Hepatocyte (in vitro differentiated cells): ENCODE results near the gene SIDT2. TPM values are rescaled to one million over a fixed set of nuclear protein-coding genes. Genes with fewer than 3 reads are reported as not detected.

Source experiments
- DNase-seq: peaks from one replicate; pipeline ENCODE4 v3.0.0-alpha.2; 2016; ENCODE audit warnings: low spot score
- H2AFZ ChIP-seq: fragments of 200-600 bp; sonication (generic); 2 replicates; pipeline ENCODE4 v1.6.0; 2016; ENCODE audit warnings: antibody characterized with exemption, mild to moderate bottlenecking
- H3K27ac ChIP-seq: fragments of 200-600 bp; sonication (generic); 2 replicates; pipeline ENCODE4 v1.5.1; 2016; ENCODE audit warnings: mild to moderate bottlenecking
- H3K27me3 ChIP-seq: fragments of 200-600 bp; sonication (generic); 2 replicates; pipeline ENCODE4 v1.6.1; 2016
- H3K36me3 ChIP-seq: fragments of 200-600 bp; sonication (generic); replicated peaks from 2 replicates; pipeline ENCODE4 v1.5.1; 2016; ENCODE audit warnings: low read depth; ENCODE audit not compliant: insufficient read depth
- H3K4me1 ChIP-seq: fragments of 200-600 bp; sonication (generic); 2 replicates; pipeline ENCODE4 v1.5.1; 2016; ENCODE audit warnings: mild to moderate bottlenecking, moderate library complexity; ENCODE audit not compliant: insufficient read depth
- H3K4me2 ChIP-seq: fragments of 200-600 bp; sonication (generic); 2 replicates; pipeline ENCODE4 v1.6.0; 2016
- H3K4me3 ChIP-seq: fragments of 200-600 bp; sonication (generic); 2 replicates; pipeline ENCODE4 v1.5.1; 2016; ENCODE audit warnings: mild to moderate bottlenecking
- H3K79me2 ChIP-seq: fragments of 200-600 bp; sonication (generic); 2 replicates; pipeline ENCODE4 v1.6.0; 2017; ENCODE audit warnings: mild to moderate bottlenecking
- H3K9me2 ChIP-seq: fragments of 200-600 bp; sonication (generic); replicated peaks from 2 replicates; pipeline ENCODE4 v1.6.0; 2017; ENCODE audit warnings: mild to moderate bottlenecking; ENCODE audit not compliant: insufficient read depth
- H3K9me3 ChIP-seq: fragments of 200-600 bp; sonication (generic); 2 replicates; pipeline ENCODE4 v1.5.1; 2016; ENCODE audit warnings: low read depth, mild to moderate bottlenecking
- H4K20me1 ChIP-seq: fragments of 200-600 bp; sonication (generic); 2 replicates; pipeline ENCODE4 v1.6.0; 2016; ENCODE audit warnings: mild to moderate bottlenecking; ENCODE audit not compliant: insufficient read depth, poor library complexity, severe bottlenecking
- EZH2 ChIP-seq: fragments of 200-600 bp; sonication (generic); IDR thresholded peaks from 2 replicates; pipeline ENCODE4 v1.6.1; 2016; ENCODE audit warnings: antibody characterized with exemption, mild to moderate bottlenecking, borderline replicate concordance
- EZH2phosphoT487 ChIP-seq: fragments of 200-600 bp; sonication (generic); IDR thresholded peaks from one replicate; pipeline ENCODE4 v1.6.1; 2018; ENCODE audit warnings: antibody characterized with exemption, mild to moderate bottlenecking, low read depth, moderate library complexity; ENCODE audit not compliant: unreplicated experiment, severe bottlenecking
- WGBS: methylation state at CpG from one replicate; pipeline ENCODE4 v1.1.6; 2016; ENCODE audit warnings: low lambda C conversion rate; ENCODE audit errors: missing lambda C conversion rate; 5-methylcytosine and 5-hydroxymethylcytosine counted together
- polyA plus RNA-seq: library from polyadenylated mRNA; unstranded; fragments of >200 nt; fragmentation: Nextera tagmentation; extraction: Ambion mirVana; gene quantifications from 2 replicates; pipeline ENCODE4 v1.2.1, GENCODE V29; 2016
- total RNA-seq: library from RNA; depleted of rRNA; stranded (reverse); fragments of >200 nt; gene quantifications from 2 replicates; pipeline ENCODE4 v1.2.3, GENCODE V29; 2014
- TF ChIP-seq, protein P1 (sequence below): fragments of 200-600 bp; sonication (generic); IDR thresholded peaks from 2 replicates; pipeline ENCODE4 v1.5.1; 2016; ENCODE audit warnings: antibody characterized with exemption, mild to moderate bottlenecking; ENCODE audit not compliant: poor library complexity

SIDT2 gene
- total and polyA plus RNA-seq, 2 experiments from 2014 or later: 16.7 to 27.1 TPM

DNA sequence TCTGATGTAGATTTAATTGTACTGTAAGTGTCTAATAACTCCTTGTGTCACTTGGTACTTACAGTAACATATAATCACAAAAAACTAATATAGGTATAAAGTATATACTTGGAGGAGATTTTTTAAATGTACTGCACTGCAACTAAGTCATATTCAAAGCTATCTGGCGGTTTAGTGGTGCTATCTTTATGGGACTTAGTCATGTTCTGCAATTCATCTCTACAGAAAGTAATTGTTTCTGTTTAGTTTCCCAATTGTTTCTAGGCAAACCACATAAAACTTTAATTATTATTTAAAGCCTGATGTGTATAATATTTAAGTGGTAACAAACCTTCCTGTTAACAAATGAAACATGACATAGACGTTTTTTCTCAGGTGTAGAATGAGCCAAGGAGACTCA lies 26.5 kb upstream of the SIDT2 start:
- Histone ChIP-seq H3K27ac (no peak overlapping the region), H3K4me3 (no peak overlapping the region), H3K4me1 (peaks cover 2% of the 10 kb centered on the region), H3K27me3 (no peaks in the 10 kb centered on the region), H3K9me3 (no peaks in the 10 kb centered on the region), H3K9me2 (no peaks in the 10 kb centered on the region), H3K79me2 (peaks cover 100% of the 10 kb centered on the region), H3K4me2 (no peak overlapping the region), H4K20me1 (peaks cover 94% of the 10 kb centered on the region), H2AFZ (no peak overlapping the region), H3K36me3 (no peaks in the 10 kb centered on the region)
- no peak for DNase-seq
- no peak for TF ChIP-seq EZH2
- TF ChIP-seq, protein P1, sequence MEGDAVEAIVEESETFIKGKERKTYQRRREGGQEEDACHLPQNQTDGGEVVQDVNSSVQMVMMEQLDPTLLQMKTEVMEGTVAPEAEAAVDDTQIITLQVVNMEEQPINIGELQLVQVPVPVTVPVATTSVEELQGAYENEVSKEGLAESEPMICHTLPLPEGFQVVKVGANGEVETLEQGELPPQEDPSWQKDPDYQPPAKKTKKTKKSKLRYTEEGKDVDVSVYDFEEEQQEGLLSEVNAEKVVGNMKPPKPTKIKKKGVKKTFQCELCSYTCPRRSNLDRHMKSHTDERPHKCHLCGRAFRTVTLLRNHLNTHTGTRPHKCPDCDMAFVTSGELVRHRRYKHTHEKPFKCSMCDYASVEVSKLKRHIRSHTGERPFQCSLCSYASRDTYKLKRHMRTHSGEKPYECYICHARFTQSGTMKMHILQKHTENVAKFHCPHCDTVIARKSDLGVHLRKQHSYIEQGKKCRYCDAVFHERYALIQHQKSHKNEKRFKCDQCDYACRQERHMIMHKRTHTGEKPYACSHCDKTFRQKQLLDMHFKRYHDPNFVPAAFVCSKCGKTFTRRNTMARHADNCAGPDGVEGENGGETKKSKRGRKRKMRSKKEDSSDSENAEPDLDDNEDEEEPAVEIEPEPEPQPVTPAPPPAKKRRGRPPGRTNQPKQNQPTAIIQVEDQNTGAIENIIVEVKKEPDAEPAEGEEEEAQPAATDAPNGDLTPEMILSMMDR: no peak
- no peak for TF ChIP-seq EZH2phosphoT487
- 66% methylated on average over 2 of the region's 2 CpGs for WGBS

DNA sequence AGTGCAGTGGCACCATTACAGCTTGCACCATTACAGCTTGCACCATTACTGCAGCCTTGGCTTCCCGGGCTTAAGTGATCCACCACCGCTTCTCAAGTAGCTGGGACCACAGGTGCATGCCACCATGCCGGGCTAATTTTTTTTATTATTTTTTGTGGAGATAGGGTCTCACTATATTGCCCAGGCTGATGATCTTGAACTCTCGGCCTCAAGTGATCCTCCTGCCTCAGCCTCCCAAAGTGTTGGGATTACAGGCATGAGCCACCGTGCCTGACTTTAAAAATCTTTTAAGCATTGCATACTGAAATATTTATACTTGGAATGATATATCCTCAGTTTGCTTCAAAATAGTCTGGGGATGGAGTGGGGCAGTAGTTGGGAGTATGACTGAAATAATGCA lies 24.1 kb upstream of the SIDT2 start:
- Histone ChIP-seq H3K9me2 (no peaks in the 10 kb centered on the region), H3K27me3 (no peaks in the 10 kb centered on the region), H3K36me3 (no peaks in the 10 kb centered on the region), H3K4me2 (no peak overlapping the region), H2AFZ (no peak overlapping the region), H3K4me3 (no peak overlapping the region), H3K4me1 (no peaks in the 10 kb centered on the region), H3K27ac (no peak overlapping the region), H4K20me1 (peaks cover 90% of the 10 kb centered on the region), H3K9me3 (no peaks in the 10 kb centered on the region), H3K79me2 (peaks cover 98% of the 10 kb centered on the region)
- WGBS: 96% methylated on average over 5 of the region's 5 CpGs
- DNase-seq: no peak
- TF ChIP-seq EZH2phosphoT487 (no peak), EZH2 (no peak)

- Histone ChIP-seq H3K9me3 (no peaks in the 10 kb centered on the region), H2AFZ (no peak overlapping the region), H3K79me2 (peaks cover 95% of the 10 kb centered on the region), H3K4me1 (no peaks in the 10 kb centered on the region), H3K9me2 (no peaks in the 10 kb centered on the region), H3K27ac (no peak overlapping the region), H4K20me1 (peaks cover 77% of the 10 kb centered on the region), H3K27me3 (no peaks in the 10 kb centered on the region), H3K4me2 (no peak overlapping the region), H3K36me3 (no peaks in the 10 kb centered on the region), H3K4me3 (no peak overlapping the region)
- TF ChIP-seq, protein P1: no peak
- TF ChIP-seq EZH2phosphoT487: no peak
- TF ChIP-seq EZH2: no peak
- no peak for DNase-seq
- 100% methylated on average over 2 of the region's 2 CpGs for WGBS
Measured at GRCh38 chr11:117157507-117157906, 21.0 kb upstream of the SIDT2 start.

DNA sequence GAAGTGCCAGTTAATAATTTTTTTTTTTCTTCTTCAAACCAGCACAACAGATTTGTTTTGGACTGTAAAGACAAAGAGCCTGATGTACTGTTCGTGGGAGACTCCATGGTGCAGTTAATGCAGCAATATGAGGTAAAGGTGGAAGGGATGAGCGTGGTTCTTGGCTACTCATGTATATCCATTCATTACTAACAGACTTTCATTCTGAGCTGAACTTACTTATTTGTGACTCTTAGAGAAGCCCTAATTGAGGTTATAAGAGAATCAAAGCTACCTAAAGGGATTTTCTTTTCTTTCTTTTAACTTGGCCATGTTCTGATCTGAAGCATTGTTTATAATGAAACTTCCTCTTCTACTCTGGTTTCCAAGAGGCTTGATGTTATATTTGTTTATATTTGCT lies 18.7 kb upstream of the SIDT2 start:
- WGBS: 91% methylated on average over 2 of the region's 2 CpGs
- no peak overlapping the region for H2AFZ ChIP-seq
- DNase-seq: no peak
- H3K4me2 ChIP-seq: no peak overlapping the region
- H3K79me2 ChIP-seq: peaks cover 88% of the 10 kb centered on the region
- no peaks in the 10 kb centered on the region for H3K27me3 ChIP-seq
- peaks cover 56% of the 10 kb centered on the region for H4K20me1 ChIP-seq
- H3K4me1 ChIP-seq: no peaks in the 10 kb centered on the region
- no peaks in the 10 kb centered on the region for H3K9me2 ChIP-seq
- no peak for TF ChIP-seq EZH2
- TF ChIP-seq, protein P1: no peak
- no peak for TF ChIP-seq EZH2phosphoT487
- no peak overlapping the region for H3K4me3 ChIP-seq
- no peaks in the 10 kb centered on the region for H3K36me3 ChIP-seq
- no peaks in the 10 kb centered on the region for H3K9me3 ChIP-seq
- H3K27ac ChIP-seq: no peak overlapping the region
